GM19328 (cell line): Measurements from ENCODE around the gene ZNF837.
A peak's percentile ranks its signal among the peaks of the same experiment; 100 is the strongest.
"Not testable (repeated sequence)": the region's sequence is repeated elsewhere in the genome, so short reads cannot be mapped to it uniquely, and the experiment has no call there.

Experiments
- ATAC-seq: cut with Tn5 transposase; IDR thresholded peaks from one replicate; pipeline ENCODE4 v1.9.1; 2021; ENCODE audit warnings: mild to moderate bottlenecking, moderate library complexity; ENCODE audit not compliant: unreplicated experiment

ZNF837 gene

GRCh38 chr19:58380662-58381459 lies at the start of gene ZNF837:
Gene ZNF837, minus strand, starts transcription at chr19:58381030. Its CDS starts 11,698 bp downstream, at chr19:58369332.
- peak; percentile 86 for ATAC-seq

GRCh38 chr19:58429745-58430144 lies 48.9 kb upstream of the ZNF837 start:
- no peak for ATAC-seq

GRCh38 chr19:58428617-58429016 lies 47.8 kb upstream of the ZNF837 start:
- ATAC-seq = no peak

GRCh38 chr19:58417071-58417470 lies 36.2 kb upstream of the ZNF837 start:
- ATAC-seq = no peak

GRCh38 chr19:58416604-58417003 lies 35.8 kb upstream of the ZNF837 start:
- no peak for ATAC-seq

GRCh38 chr19:58409010-58409790 lies 28.4 kb upstream of the ZNF837 start:
- no peak for ATAC-seq

- ATAC-seq = peak; percentile 83
Observed at GRCh38 chr19:58408152-58409009, 27.6 kb upstream of the ZNF837 start, which contains the start of gene ZNF584. Gene ZNF584, plus strand, starts transcription at chr19:58408649. Its CDS starts 499 bp downstream, at chr19:58409148.

- no peak for ATAC-seq
Observed at GRCh38 chr19:58407658-58408151, 26.9 kb upstream of the ZNF837 start.

- no peak for ATAC-seq
Observed at GRCh38 chr19:58406818-58407657, 26.2 kb upstream of the ZNF837 start.

- not testable (repeated sequence) for ATAC-seq
Observed at GRCh38 chr19:58403920-58404478, 23.2 kb upstream of the ZNF837 start.

GRCh38 chr19:58401840-58402421 lies 21.1 kb upstream of the ZNF837 start:
- ATAC-seq = no peak

GRCh38 chr19:58400916-58401839 lies 20.3 kb upstream of the ZNF837 start:
- ATAC-seq = peak; percentile 92

- ATAC-seq = no peak
Observed at GRCh38 chr19:58400316-58400915, 19.6 kb upstream of the ZNF837 start.

GRCh38 chr19:58399903-58400302 lies 19.1 kb upstream of the ZNF837 start:
- no peak for ATAC-seq

GRCh38 chr19:58398545-58398944 lies 17.7 kb upstream of the ZNF837 start:
- ATAC-seq = no peak

GRCh38 chr19:58398087-58398486 lies 17.3 kb upstream of the ZNF837 start:
- ATAC-seq = no peak

- no peak for ATAC-seq
Observed at GRCh38 chr19:58397533-58398037, 16.8 kb upstream of the ZNF837 start.
